Peyer's patch (tissue), 4 donors: ENCODE data around the gene EXOC4. TPM values are rescaled to one million over a fixed set of nuclear protein-coding genes. Genes with fewer than 3 reads are reported as not detected.

Experiments used
- DNase-seq, 3 donors: peaks; one replicate each; pipeline ENCODE4 v3.0.0-alpha.2; 2017 to 2019
- H3K27ac ChIP-seq, 4 donors: fragments of 200-600 bp; sonication (generic); one replicate each; pipeline ENCODE4 v1.5.1; 2016 to 2019
- H3K27me3 ChIP-seq, 2 donors: fragments of 200-600 bp; sonication (generic); one replicate each; pipeline ENCODE4 v1.5.1; 2019
- H3K36me3 ChIP-seq, 3 donors: fragments of 200-600 bp; sonication (generic); one replicate each; pipeline ENCODE4 v1.5.1; 2016 to 2019
- H3K4me1 ChIP-seq, 4 donors: fragments of 200-600 bp; sonication (generic); one replicate each; pipeline ENCODE4 v1.5.1; 2016 to 2019
- H3K4me3 ChIP-seq, 4 donors: fragments of 200-600 bp; sonication (generic); 1 replicate in 3 of 4; 2 replicates in 1 of 4; pipeline ENCODE4 v1.5.1; 2016 to 2019; ENCODE audit warnings: mild to moderate bottlenecking in 1 of 4
- H3K9me3 ChIP-seq, 4 donors: fragments of 200-600 bp; sonication (generic); one replicate each; pipeline ENCODE4 v1.5.1; 2016 to 2019; ENCODE audit warnings: mild to moderate bottlenecking in 1 of 4
- POLR2A ChIP-seq, 2 donors: fragments of 450-650 bp; IDR thresholded peaks; one replicate each; pipeline ENCODE4 v1.5.1; 2017; ENCODE audit warnings: antibody characterized with exemption in 2 of 2, mild to moderate bottlenecking in 2 of 2, moderate library complexity in 2 of 2
- total RNA-seq, 4 donors: library from RNA; depleted of rRNA; stranded (reverse); fragments of >200 nt; gene quantifications; one replicate each; pipeline ENCODE4 v1.1.0, GENCODE V29; 2016
- TF ChIP-seq, protein P1 (sequence below), 6 experiments: fragments of 450-650 bp in 4 of 6; fragments of 200-600 bp in 2 of 6; sonication (generic) in 1 of 6; IDR thresholded peaks; one replicate each; pipeline ENCODE4 v1.5.1; 2017 to 2019; ENCODE audit warnings: antibody characterized with exemption in 6 of 6, mild to moderate bottlenecking in 3 of 6, moderate library complexity in 1 of 6

Gene EXOC4
- total RNA-seq, 4 donors from 2014 or later, result 128 to 502 (median 141) TPM

DNA sequence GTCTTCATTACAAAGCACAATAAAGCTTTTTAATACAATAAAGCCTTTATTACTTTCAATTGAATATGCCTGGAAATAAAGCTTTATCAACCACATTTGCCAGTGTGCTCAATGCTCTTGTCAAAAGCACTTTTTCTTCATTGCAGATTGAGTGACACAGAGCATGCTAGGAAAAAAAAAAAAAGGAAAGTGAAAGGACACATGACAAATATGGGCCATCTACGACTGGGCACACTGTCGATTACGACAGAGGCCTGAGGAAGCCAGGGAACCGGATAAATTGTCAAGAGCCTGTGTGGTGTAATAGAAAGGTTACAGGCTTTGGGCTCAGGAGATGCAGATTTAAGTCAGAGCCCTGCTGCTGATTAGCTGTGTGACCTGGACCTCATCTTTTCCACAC lies 789.4 kb downstream of the EXOC4 start:
- TF ChIP-seq, protein P1, sequence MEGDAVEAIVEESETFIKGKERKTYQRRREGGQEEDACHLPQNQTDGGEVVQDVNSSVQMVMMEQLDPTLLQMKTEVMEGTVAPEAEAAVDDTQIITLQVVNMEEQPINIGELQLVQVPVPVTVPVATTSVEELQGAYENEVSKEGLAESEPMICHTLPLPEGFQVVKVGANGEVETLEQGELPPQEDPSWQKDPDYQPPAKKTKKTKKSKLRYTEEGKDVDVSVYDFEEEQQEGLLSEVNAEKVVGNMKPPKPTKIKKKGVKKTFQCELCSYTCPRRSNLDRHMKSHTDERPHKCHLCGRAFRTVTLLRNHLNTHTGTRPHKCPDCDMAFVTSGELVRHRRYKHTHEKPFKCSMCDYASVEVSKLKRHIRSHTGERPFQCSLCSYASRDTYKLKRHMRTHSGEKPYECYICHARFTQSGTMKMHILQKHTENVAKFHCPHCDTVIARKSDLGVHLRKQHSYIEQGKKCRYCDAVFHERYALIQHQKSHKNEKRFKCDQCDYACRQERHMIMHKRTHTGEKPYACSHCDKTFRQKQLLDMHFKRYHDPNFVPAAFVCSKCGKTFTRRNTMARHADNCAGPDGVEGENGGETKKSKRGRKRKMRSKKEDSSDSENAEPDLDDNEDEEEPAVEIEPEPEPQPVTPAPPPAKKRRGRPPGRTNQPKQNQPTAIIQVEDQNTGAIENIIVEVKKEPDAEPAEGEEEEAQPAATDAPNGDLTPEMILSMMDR (IDR thresholded peaks at IDR 0.05), result no peak
- TF ChIP-seq POLR2A (IDR thresholded peaks at IDR 0.05), result no peak
- Histone ChIP-seq H3K9me3 (no peaks in the 10 kb centered on the region), H3K27me3 (no peaks in the 10 kb centered on the region)

DNA sequence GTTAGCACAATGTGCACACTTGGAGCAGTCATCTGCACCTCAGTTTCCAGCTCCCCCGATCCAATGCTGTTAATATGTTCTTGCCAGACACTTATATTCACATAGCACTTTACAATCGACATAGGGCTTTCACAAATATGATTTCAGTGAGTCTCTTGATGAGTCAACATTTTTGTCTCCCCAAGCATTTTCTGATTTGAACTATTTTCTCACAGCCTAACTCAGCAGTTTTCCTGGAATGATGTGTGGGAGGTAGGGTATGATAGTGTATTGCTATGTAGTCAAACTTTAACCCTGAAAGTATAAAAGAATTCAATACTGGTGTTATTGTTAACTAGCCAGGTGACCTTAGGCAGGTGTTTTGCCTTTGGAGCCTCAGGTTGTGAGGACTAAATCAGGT lies 791.8 kb downstream of the EXOC4 start:
- no peak for DNase-seq
- H3K4me3 ChIP-seq, result no peak overlapping the region
- no peak overlapping the region for H3K27ac ChIP-seq
- no peaks in the 10 kb centered on the region for H3K9me3 ChIP-seq
- H3K4me1 ChIP-seq, result no peaks in the 10 kb centered on the region
- no peaks in the 10 kb centered on the region for H3K27me3 ChIP-seq
- TF ChIP-seq, protein P1 (IDR thresholded peaks at IDR 0.05), result no peak
- TF ChIP-seq POLR2A (IDR thresholded peaks at IDR 0.05), result no peak
- no peaks in the 10 kb centered on the region for H3K36me3 ChIP-seq

More for the DNA sequence above, 789.4 kb downstream of the EXOC4 start:
- no peaks in the 10 kb centered on the region for H3K36me3 ChIP-seq
- no peaks in the 10 kb centered on the region for H3K4me1 ChIP-seq
- H3K27ac ChIP-seq, result no peak overlapping the region
- DNase-seq, result no peak
- H3K4me3 ChIP-seq, result no peak overlapping the region

DNA sequence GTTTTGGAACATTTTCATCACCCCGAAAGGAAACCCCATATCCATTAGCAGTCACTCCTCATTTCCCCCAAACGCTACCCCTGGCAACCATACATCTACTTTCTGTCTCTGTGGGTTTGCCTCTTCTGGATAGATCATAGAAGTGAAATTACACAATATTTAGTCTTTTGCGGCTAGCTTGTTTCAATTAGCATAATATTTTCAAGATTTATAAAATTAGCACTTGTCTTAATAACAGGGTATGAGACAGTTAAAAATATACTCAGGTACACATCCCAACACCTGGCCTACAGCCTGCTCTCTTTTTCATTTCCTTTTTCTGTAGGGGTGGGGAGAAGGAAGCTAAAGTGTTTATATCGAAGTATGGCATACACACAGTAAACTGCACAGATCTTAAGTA lies 792.8 kb downstream of the EXOC4 start:
- no peaks in the 10 kb centered on the region for H3K27me3 ChIP-seq

DNA sequence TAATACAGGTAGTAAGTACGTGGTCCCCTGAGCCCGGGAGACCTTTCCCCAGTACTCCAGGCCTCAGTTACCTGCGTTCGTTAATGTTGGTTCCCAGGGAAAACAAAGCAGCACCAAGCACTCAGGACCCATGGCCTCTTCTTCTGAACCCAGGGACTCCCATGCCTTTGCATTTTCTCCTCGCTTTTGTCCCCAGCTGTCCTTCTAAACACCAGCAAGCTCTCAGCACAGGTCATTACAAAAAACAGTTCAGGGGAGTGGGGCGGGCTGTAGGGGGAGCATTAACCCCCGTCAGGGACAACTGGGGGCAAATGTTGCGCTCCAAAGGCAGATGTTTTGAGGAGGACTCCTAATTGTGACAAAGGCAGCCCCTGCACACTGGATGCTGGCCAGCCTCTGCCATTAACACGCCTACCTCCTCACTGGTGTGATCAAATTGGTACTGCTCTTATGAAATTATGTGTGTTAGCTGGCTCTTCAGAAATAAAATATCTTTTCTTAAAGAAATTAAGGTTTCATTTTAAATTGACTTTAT lies 793.8 kb downstream of the EXOC4 start:
- TF ChIP-seq, protein P1 (IDR thresholded peaks at IDR 0.05), result no peak
- TF ChIP-seq POLR2A (IDR thresholded peaks at IDR 0.05), result no peak
- DNase-seq, result no peak
- no peak overlapping the region for H3K4me3 ChIP-seq
- H3K27me3 ChIP-seq, result no peaks in the 10 kb centered on the region
- H3K27ac ChIP-seq, result no peak overlapping the region
- no peaks in the 10 kb centered on the region for H3K36me3 ChIP-seq
- no peaks in the 10 kb centered on the region for H3K4me1 ChIP-seq
- H3K9me3 ChIP-seq, result no peaks in the 10 kb centered on the region

More for the DNA sequence above, 792.8 kb downstream of the EXOC4 start:
- TF ChIP-seq, protein P1 (IDR thresholded peaks at IDR 0.05), result no peak
- TF ChIP-seq POLR2A (IDR thresholded peaks at IDR 0.05), result no peak
- H3K36me3 ChIP-seq, result no peaks in the 10 kb centered on the region
- no peak overlapping the region for H3K4me3 ChIP-seq
- H3K9me3 ChIP-seq, result no peaks in the 10 kb centered on the region
- H3K27ac ChIP-seq, result no peak overlapping the region
- no peaks in the 10 kb centered on the region for H3K4me1 ChIP-seq
- no peak for DNase-seq

DNA sequence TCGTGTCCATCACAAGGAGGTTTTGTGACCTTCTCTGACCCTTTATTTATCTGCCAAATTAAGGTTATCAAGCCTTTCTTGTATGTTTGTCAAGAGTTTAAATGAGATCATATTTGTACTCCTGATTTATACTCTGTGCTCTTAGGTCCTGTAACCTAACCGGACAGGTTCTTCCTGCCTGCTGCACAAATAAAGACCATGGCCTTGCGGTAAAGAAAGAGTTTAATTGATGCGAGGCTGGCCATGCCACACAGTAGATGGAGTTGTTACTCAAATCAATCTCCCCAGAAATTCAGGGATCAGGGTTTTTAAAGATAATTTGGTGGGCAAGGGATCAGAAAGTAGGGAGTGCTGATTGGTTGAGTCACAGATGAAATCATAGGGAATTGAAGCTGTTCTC lies 794.8 kb downstream of the EXOC4 start:
- Histone ChIP-seq H3K27ac (no peak overlapping the region), H3K27me3 (no peaks in the 10 kb centered on the region), H3K9me3 (no peaks in the 10 kb centered on the region), H3K4me1 (no peaks in the 10 kb centered on the region), H3K4me3 (no peak overlapping the region), H3K36me3 (no peaks in the 10 kb centered on the region)
- TF ChIP-seq, protein P1 (IDR thresholded peaks at IDR 0.05), result no peak
- TF ChIP-seq POLR2A (IDR thresholded peaks at IDR 0.05), result no peak
- no peak for DNase-seq

DNA sequence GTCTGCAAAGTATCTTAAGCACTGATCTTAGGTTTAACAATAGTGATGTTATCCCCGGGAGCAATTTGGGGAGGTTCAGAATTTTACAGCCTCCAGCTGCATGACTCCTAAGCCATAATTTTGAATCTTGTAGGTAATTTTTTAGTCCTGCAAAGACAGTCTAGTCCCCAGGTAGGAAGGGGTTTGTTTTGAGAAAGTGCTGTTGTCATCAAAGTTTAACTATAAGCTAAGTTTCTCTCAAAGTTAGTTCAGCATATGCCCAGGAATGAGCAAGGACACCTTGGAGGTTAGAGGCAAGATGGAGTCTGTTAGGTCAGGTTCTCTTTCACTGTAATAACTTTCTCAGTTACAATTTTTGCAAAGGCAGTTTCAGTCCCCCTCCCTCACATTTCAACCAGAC lies 795.3 kb downstream of the EXOC4 start:
- H3K4me1 ChIP-seq, result no peaks in the 10 kb centered on the region
- H3K4me3 ChIP-seq, result no peak overlapping the region
- DNase-seq, result no peak
- H3K36me3 ChIP-seq, result no peaks in the 10 kb centered on the region
- no peaks in the 10 kb centered on the region for H3K9me3 ChIP-seq
- TF ChIP-seq POLR2A (IDR thresholded peaks at IDR 0.05), result no peak
- TF ChIP-seq, protein P1 (IDR thresholded peaks at IDR 0.05), result no peak
- no peak overlapping the region for H3K27ac ChIP-seq
- no peaks in the 10 kb centered on the region for H3K27me3 ChIP-seq
